Stimulated activated effector memory CD8-positive, alpha-beta T cell treated with anti-CD3 and anti-CD28 coated beads, Interleukin-12 subunit alpha, Interleukin-12 subunit beta, amount 100 ng/mL, for 72 hours (primary cell): ENCODE results near the gene ALDH16A1.

Source experiments
- ATAC-seq: fragments of 150-1000 bp; cut with Tn5 transposase; 2 replicates; pipeline ENCODE4 v1.10.0; 2021
- DNase-seq, 2 donors: peaks; one replicate each; pipeline ENCODE4 v3.0.0; 2021 to 2022; ENCODE audit warnings: low spot score in 2 of 2
- H3K27ac Mint-ChIP-seq: one replicate; pipeline ENCODE4 v1.8.0; 2022; ENCODE audit warnings: mild to moderate bottlenecking, mixed read lengths
- H3K36me3 Mint-ChIP-seq: one replicate; pipeline ENCODE4 v1.8.0; 2022; ENCODE audit warnings: mild to moderate bottlenecking, mixed read lengths
- H3K4me1 Mint-ChIP-seq: one replicate; pipeline ENCODE4 v1.8.0; 2022; ENCODE audit warnings: mixed read lengths
- H3K4me3 Mint-ChIP-seq: one replicate; pipeline ENCODE4 v1.8.0; 2022; ENCODE audit warnings: mild to moderate bottlenecking, mixed read lengths
- H3K9me3 Mint-ChIP-seq: one replicate; pipeline ENCODE4 v1.8.0; 2022; ENCODE audit warnings: mixed read lengths

Gene ALDH16A1

DNA sequence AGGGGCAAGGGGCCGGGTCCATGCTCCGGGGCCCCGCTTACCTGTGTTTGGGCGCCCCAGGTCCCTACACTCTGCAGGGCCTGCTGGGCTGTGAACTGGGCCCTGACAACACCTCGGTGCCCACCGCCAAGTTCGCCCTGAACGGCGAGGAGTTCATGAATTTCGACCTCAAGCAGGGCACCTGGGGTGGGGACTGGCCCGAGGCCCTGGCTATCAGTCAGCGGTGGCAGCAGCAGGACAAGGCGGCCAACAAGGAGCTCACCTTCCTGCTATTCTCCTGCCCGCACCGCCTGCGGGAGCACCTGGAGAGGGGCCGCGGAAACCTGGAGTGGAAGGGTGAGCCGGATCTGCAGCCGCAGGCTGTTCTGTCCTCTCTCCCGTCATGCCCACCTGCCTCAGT, 61.1 kb downstream of the ALDH16A1 start:
- ATAC-seq (no peak), DNase-seq (no peak)
- Mint-ChIP-seq H3K4me3 (peak overlapping the region; percentile 78), H3K9me3 (no peaks in the 10 kb centered on the region), H3K36me3 (peaks cover 10% of the 10 kb centered on the region), H3K4me1 (peaks cover 36% of the 10 kb centered on the region), H3K27ac (peak overlapping the region; percentile 89)

- DNase-seq: no peak
- H3K9me3 Mint-ChIP-seq: no peaks in the 10 kb centered on the region
- peaks cover 36% of the 10 kb centered on the region for H3K4me1 Mint-ChIP-seq
- no peak for ATAC-seq
- H3K27ac Mint-ChIP-seq: peak overlapping the region; percentile 4
- peaks cover 10% of the 10 kb centered on the region for H3K36me3 Mint-ChIP-seq
- no peak overlapping the region for H3K4me3 Mint-ChIP-seq
Observed at GRCh38 chr19:49515767-49516166, 62.7 kb downstream of the ALDH16A1 start.

DNA sequence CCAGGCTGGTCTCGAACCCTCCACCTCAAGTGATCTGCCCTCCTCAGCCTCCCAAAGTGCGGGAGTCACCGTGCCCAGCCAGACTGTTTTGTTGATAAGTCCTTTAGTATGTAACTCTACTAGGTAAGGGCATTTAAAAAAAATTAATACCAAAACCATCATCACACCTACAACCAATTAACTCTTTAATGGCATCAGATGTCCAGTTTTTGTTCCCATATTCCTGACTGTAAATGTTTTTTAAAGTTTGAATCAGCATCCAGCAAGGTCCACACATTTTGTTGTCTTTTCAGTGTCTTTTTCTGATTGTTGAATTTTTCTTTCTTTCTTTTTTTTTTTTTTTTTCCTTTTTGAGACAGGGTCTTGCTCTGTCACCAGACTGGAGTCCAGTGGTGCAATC, 65.0 kb downstream of the ALDH16A1 start:
- ATAC-seq (no peak), DNase-seq (no peak)
- Mint-ChIP-seq H3K27ac (no peak overlapping the region), H3K4me1 (peaks cover 21% of the 10 kb centered on the region), H3K9me3 (no peaks in the 10 kb centered on the region), H3K4me3 (no peak overlapping the region), H3K36me3 (no peaks in the 10 kb centered on the region)
